HG02610 (cell line): Measurements from ENCODE around the gene KRT8.
A peak's percentile ranks its signal among the peaks of the same experiment; 100 is the strongest.
"Not testable (repeated sequence)": the region's sequence is repeated elsewhere in the genome, so short reads cannot be mapped to it uniquely, and the experiment has no call there.

Experiments
- ATAC-seq: cut with Tn5 transposase; IDR thresholded peaks from one replicate; pipeline ENCODE4 v1.9.1; 2021; ENCODE audit warnings: mild to moderate bottlenecking, moderate library complexity; ENCODE audit not compliant: unreplicated experiment

The KRT8 gene

GRCh38 chr12:52876372-52876771 lies 28.5 kb downstream of the KRT8 start:
- no peak for ATAC-seq

- ATAC-seq = no peak
Measured at GRCh38 chr12:52874573-52875435, 30.1 kb downstream of the KRT8 start.

GRCh38 chr12:52873832-52874572 lies 30.9 kb downstream of the KRT8 start:
- no peak for ATAC-seq

GRCh38 chr12:52873513-52873831 lies 31.4 kb downstream of the KRT8 start:
- no peak for ATAC-seq

- ATAC-seq = no peak
Measured at GRCh38 chr12:52872644-52873389, 32.1 kb downstream of the KRT8 start.

- no peak for ATAC-seq
Measured at GRCh38 chr12:52871291-52872039, 33.4 kb downstream of the KRT8 start.

- ATAC-seq = peak; percentile 58
Measured at GRCh38 chr12:52870361-52871290, 34.2 kb downstream of the KRT8 start.

GRCh38 chr12:52867642-52868041 lies 37.2 kb downstream of the KRT8 start:
- ATAC-seq = no peak

- no peak for ATAC-seq
Measured at GRCh38 chr12:52867152-52867551, 37.7 kb downstream of the KRT8 start.

- no peak for ATAC-seq
Measured at GRCh38 chr12:52865090-52865944, 39.6 kb downstream of the KRT8 start.

- no peak for ATAC-seq
Measured at GRCh38 chr12:52862023-52862422, 42.9 kb downstream of the KRT8 start.

GRCh38 chr12:52861511-52861910 lies 43.4 kb downstream of the KRT8 start:
- no peak for ATAC-seq

GRCh38 chr12:52860102-52860823 lies 44.6 kb downstream of the KRT8 start:
- ATAC-seq = no peak

- no peak for ATAC-seq
Measured at GRCh38 chr12:52857500-52857899, 47.4 kb downstream of the KRT8 start.

- no peak for ATAC-seq
Measured at GRCh38 chr12:52856787-52857186, 48.1 kb downstream of the KRT8 start.

- ATAC-seq = not testable (repeated sequence)
Measured at GRCh38 chr12:52856077-52856476, 48.8 kb downstream of the KRT8 start.

- no peak for ATAC-seq
Measured at GRCh38 chr12:52851787-52852186, 53.1 kb downstream of the KRT8 start.

GRCh38 chr12:52850681-52851080 lies 54.2 kb downstream of the KRT8 start:
- no peak for ATAC-seq
